ENCODE measurements around the gene KIF18B. TPM values are rescaled to one million over a fixed set of nuclear protein-coding genes. Genes with fewer than 3 reads are reported as not detected.
A peak's percentile ranks its signal among the peaks of the same experiment; 100 is the strongest.

KIF18B gene
- total RNA-seq, 1 experiment from 2014 or later: 54.3 TPM

DNA sequence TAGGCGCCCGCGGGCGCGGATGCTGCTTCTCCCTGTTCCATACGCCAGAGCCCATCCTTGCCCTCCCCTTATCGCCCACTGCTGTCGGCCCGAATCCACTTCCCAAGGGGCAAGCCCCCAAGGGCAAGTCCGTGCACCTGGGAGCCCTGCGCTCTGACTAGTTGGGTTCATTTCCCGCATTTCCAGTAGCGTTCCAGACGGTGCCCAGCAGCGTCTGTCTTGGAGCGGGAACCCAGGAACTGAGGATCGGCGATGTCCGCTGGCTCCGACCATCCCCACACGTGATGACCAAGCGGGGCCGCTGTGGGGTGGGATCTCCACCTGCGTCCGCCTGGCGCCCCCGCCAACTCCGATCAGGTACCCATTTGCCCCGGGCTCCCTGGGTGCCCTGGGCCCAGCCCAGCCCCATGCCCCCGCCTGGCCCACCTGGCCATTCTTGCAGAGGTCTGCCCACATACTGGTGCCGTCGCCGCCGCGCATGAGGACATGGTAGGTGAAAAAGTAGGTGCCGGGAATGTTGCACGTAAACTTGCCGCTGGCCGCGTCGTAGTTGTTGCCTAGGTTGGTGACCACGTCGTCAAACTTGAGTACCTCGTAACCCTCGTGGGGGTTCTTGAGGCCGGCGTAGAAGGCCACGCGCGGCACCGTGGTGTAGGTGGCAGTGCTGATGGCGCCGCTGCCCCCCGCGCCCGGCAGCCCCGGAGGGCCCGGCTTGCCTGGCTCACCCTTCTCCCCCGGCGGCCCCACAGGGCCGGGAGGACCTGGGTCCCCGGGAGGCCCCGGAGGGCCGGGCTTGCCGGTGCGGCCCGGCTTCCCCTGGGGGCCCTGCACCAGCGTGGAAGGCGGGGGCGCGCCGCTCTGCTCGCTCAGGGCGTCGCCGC is 19.7 kb upstream of the KIF18B start:
- peak overlapping the region; percentile 41 for H3K4me3 ChIP-seq (ENCODE audit: low read depth, low read length, poor library complexity, severe bottlenecking)
- intact Hi-C loops (cut with micrococcal nuclease; ENCODE audit: unreplicated experiment): no loop called here
- no peaks in the 10 kb centered on the region for H3K27me3 ChIP-seq (replicated peaks; ENCODE audit: insufficient read depth, low read depth, low read length, poor library complexity)
- POLR2A ChIA-PET (ENCODE audit: low non-redundant PET): no interaction called here
- no peaks in the 10 kb centered on the region for H3K4me1 ChIP-seq (ENCODE audit: insufficient read depth, low read length, poor library complexity, severe bottlenecking)
- CTCF ChIA-PET: no interaction called here
- BruUV-seq (replicated peaks): no TSS peak
- no peak for DNase-seq (ENCODE audit: low spot score)
- H3K9me3 ChIP-seq (ENCODE audit: low read depth, low read length, poor library complexity, severe bottlenecking): no peaks in the 10 kb centered on the region
- no peak overlapping the region for H3K27ac ChIP-seq (ENCODE audit: low read depth, low read length, poor library complexity, severe bottlenecking)
- TF ChIP-seq EZH2 (IDR thresholded peaks at IDR 0.05; ENCODE audit: borderline replicate concordance, low read depth, low read length, poor library complexity, severe bottlenecking): no peak
- no peak for TF ChIP-seq CTCF (conservative IDR thresholded peaks at IDR 0.05; ENCODE audit: low read depth, low read length)
- no peaks in the 10 kb centered on the region for H3K36me3 ChIP-seq (ENCODE audit: insufficient read depth, low read length, poor library complexity, severe bottlenecking)

- Histone ChIP-seq H3K27ac (ENCODE audit: low read depth, low read length, poor library complexity, severe bottlenecking) (no peak overlapping the region), H3K27me3 (replicated peaks; ENCODE audit: insufficient read depth, low read depth, low read length, poor library complexity) (no peaks in the 10 kb centered on the region), H3K4me3 (ENCODE audit: low read depth, low read length, poor library complexity, severe bottlenecking) (no peak overlapping the region), H3K36me3 (ENCODE audit: insufficient read depth, low read length, poor library complexity, severe bottlenecking) (no peaks in the 10 kb centered on the region), H3K9me3 (ENCODE audit: low read depth, low read length, poor library complexity, severe bottlenecking) (no peaks in the 10 kb centered on the region), H3K4me1 (ENCODE audit: insufficient read depth, low read length, poor library complexity, severe bottlenecking) (no peaks in the 10 kb centered on the region)
- CTCF ChIA-PET: no interaction called here
- TF ChIP-seq EZH2 (IDR thresholded peaks at IDR 0.05; ENCODE audit: borderline replicate concordance, low read depth, low read length, poor library complexity, severe bottlenecking) (no peak), CTCF (conservative IDR thresholded peaks at IDR 0.05; ENCODE audit: low read depth, low read length) (no peak)
- POLR2A ChIA-PET (ENCODE audit: low non-redundant PET): no interaction called here
- no TSS peak for BruUV-seq (replicated peaks)
- no peak for DNase-seq (ENCODE audit: low spot score)
- intact Hi-C loops (cut with micrococcal nuclease; ENCODE audit: unreplicated experiment): no loop called here
These were observed 18.9 kb upstream of the KIF18B start for GRCh38 chr17:44966348-44967025.

DNA sequence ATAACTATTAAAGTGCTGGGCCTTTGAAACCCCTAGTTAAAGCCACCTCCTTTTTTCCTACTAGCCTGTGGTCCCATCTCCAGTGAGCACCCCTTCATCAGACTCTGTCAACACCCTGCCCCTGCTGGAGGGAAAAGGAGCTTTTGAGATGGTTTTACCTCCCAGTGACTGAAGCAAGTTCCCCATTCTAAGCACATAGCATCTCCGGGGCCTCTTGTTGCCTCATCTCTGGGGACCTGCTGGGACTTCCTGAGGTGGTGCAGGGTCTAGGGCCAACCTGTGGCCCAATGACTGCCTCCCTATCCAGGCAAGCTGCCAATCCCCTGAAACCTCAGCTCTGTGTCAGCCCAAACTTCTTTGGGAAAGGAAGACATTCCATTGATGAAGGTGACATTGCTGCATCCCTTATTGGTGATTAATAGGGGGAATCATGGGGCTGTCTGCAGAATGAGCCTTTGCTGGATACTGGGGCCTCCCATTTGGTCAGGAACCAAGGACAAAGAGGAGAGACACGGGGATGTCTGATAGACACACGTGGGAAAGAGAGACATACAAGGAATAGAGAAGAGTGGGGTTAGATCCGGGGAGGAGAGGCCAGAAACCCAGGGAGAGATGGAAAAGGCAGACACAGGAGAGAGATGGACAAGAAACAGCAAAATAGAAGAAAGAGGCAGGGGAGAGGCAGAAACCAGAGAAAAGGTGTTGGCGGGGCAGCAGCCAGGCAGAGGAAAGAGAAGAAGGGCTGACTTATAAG is 18.1 kb upstream of the KIF18B start:
- CTCF ChIA-PET: no interaction called here
- H3K27me3 ChIP-seq (replicated peaks; ENCODE audit: insufficient read depth, low read depth, low read length, poor library complexity): no peaks in the 10 kb centered on the region

More for the DNA sequence above, 18.1 kb upstream of the KIF18B start:
- no peak for DNase-seq (ENCODE audit: low spot score)
- Histone ChIP-seq H3K4me3 (ENCODE audit: low read depth, low read length, poor library complexity, severe bottlenecking) (no peak overlapping the region), H3K9me3 (ENCODE audit: low read depth, low read length, poor library complexity, severe bottlenecking) (no peaks in the 10 kb centered on the region), H3K4me1 (ENCODE audit: insufficient read depth, low read length, poor library complexity, severe bottlenecking) (no peaks in the 10 kb centered on the region), H3K36me3 (ENCODE audit: insufficient read depth, low read length, poor library complexity, severe bottlenecking) (no peaks in the 10 kb centered on the region), H3K27ac (ENCODE audit: low read depth, low read length, poor library complexity, severe bottlenecking) (no peak overlapping the region)
- POLR2A ChIA-PET (ENCODE audit: low non-redundant PET): no interaction called here
- no peak for TF ChIP-seq CTCF (conservative IDR thresholded peaks at IDR 0.05; ENCODE audit: low read depth, low read length)
- TF ChIP-seq EZH2 (IDR thresholded peaks at IDR 0.05; ENCODE audit: borderline replicate concordance, low read depth, low read length, poor library complexity, severe bottlenecking): no peak
- BruUV-seq (replicated peaks): no TSS peak
- intact Hi-C loops (cut with micrococcal nuclease; ENCODE audit: unreplicated experiment): no loop called here

All from A673 (cell line).